Activated CD4-positive, alpha-beta T cell treated with anti-CD3 and anti-CD28 coated beads, Interleukin-2, amount 10 ng/mL, durations not matched to agents 24 days and 14 days (primary cell): ENCODE measurements around the gene AK5. TPM values are rescaled to one million over a fixed set of nuclear protein-coding genes. Genes with fewer than 3 reads are reported as not detected.

Experiments used
- DNase-seq: peaks from one replicate; pipeline ENCODE4 v3.0.0; 2022
- H3K27ac Mint-ChIP-seq: one replicate; pipeline ENCODE4 v1.8.0; 2022; ENCODE audit warnings: mild to moderate bottlenecking, mixed read lengths
- H3K27me3 Mint-ChIP-seq: one replicate; pipeline ENCODE4 v1.8.0; 2022; ENCODE audit warnings: mixed read lengths
- H3K36me3 Mint-ChIP-seq: one replicate; pipeline ENCODE4 v1.8.0; 2022; ENCODE audit warnings: low read depth, mild to moderate bottlenecking, mixed read lengths
- H3K4me1 Mint-ChIP-seq: one replicate; pipeline ENCODE4 v1.8.0; 2021; ENCODE audit warnings: mixed read lengths
- H3K4me3 Mint-ChIP-seq: one replicate; pipeline ENCODE4 v1.8.0; 2022; ENCODE audit warnings: mild to moderate bottlenecking, moderate library complexity, mixed read lengths
- H3K9me3 Mint-ChIP-seq: one replicate; pipeline ENCODE4 v1.8.0; 2021; ENCODE audit warnings: mixed read lengths
- intact Hi-C: fragments of 100-400 bp; cut with micrococcal nuclease; formaldehyde crosslinking; loops from one replicate; pipeline ENCODE4 v1.15.1; 2023
- total RNA-seq: library from RNA; stranded (reverse); gene quantifications from 2 replicates; pipeline ENCODE4 v1.2.3, GENCODE V29; 2022

Gene AK5
- total RNA-seq, 1 donor from 2014 or later = 0.05 TPM

- no peak overlapping the region for H3K4me3 Mint-ChIP-seq
- no peaks in the 10 kb centered on the region for H3K4me1 Mint-ChIP-seq
- H3K27ac Mint-ChIP-seq = no peak overlapping the region
- H3K9me3 Mint-ChIP-seq = no peaks in the 10 kb centered on the region
- no peak for DNase-seq
- intact Hi-C loops = no loop called here
- H3K27me3 Mint-ChIP-seq = no peaks in the 10 kb centered on the region
- H3K36me3 Mint-ChIP-seq = no peaks in the 10 kb centered on the region
Observed at GRCh38 chr1:77382366-77382765, 100.5 kb downstream of the AK5 start.

GRCh38 chr1:77383236-77383635, 101.4 kb downstream of the AK5 start:
- intact Hi-C loops = no loop called here
- no peaks in the 10 kb centered on the region for H3K9me3 Mint-ChIP-seq
- no peak for DNase-seq
- no peaks in the 10 kb centered on the region for H3K27me3 Mint-ChIP-seq
- no peak overlapping the region for H3K4me3 Mint-ChIP-seq
- no peaks in the 10 kb centered on the region for H3K36me3 Mint-ChIP-seq
- no peak overlapping the region for H3K27ac Mint-ChIP-seq
- peaks cover 4% of the 10 kb centered on the region for H3K4me1 Mint-ChIP-seq

DNA sequence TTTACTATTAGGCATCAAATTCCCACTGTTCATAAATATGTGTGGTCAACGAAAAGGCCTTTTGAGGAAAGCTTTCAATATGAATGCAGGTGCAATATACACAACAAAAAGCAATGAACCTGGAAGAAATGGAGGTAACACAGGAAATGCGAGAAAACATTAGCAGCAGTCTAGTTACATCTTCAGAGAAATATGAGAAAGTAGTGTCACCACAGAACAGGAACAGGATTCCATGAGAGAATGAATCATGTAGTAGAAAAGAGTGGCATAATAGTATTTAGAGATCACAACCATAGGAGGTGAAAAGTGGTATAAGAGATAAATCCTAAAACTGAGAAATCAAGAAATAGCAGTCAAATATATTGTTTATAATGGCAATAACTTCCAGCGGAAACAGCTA, 103.7 kb downstream of the AK5 start:
- no peaks in the 10 kb centered on the region for H3K36me3 Mint-ChIP-seq
- no peaks in the 10 kb centered on the region for H3K9me3 Mint-ChIP-seq
- peaks cover 6% of the 10 kb centered on the region for H3K4me1 Mint-ChIP-seq
- H3K27ac Mint-ChIP-seq = no peak overlapping the region
- H3K27me3 Mint-ChIP-seq = no peaks in the 10 kb centered on the region
- intact Hi-C loops = no loop called here
- no peak overlapping the region for H3K4me3 Mint-ChIP-seq
- no peak for DNase-seq

DNA sequence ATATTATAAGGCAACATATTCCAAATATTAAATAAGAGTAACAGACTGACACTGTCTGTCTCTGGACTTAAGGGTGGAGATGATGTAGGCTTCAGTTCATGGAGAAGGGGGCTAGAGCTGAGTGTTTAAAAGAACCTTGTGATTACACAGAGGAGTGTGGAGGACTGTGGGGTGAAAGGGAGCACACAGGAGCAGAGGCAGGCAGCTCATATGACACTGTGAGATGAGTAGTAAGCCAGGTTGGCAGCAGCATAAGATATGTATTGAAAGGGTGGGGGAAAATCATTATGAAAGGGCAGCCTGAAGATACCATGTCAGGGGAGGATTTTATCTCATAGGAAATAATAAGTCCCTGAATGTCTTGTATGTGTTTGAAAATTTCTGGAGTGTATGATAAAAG, 104.5 kb downstream of the AK5 start:
- Mint-ChIP-seq H3K4me3 (no peak overlapping the region), H3K27me3 (no peaks in the 10 kb centered on the region), H3K27ac (no peak overlapping the region), H3K36me3 (no peaks in the 10 kb centered on the region), H3K9me3 (no peaks in the 10 kb centered on the region), H3K4me1 (peaks cover 6% of the 10 kb centered on the region)
- DNase-seq = no peak
- intact Hi-C loops = no loop called here

DNA sequence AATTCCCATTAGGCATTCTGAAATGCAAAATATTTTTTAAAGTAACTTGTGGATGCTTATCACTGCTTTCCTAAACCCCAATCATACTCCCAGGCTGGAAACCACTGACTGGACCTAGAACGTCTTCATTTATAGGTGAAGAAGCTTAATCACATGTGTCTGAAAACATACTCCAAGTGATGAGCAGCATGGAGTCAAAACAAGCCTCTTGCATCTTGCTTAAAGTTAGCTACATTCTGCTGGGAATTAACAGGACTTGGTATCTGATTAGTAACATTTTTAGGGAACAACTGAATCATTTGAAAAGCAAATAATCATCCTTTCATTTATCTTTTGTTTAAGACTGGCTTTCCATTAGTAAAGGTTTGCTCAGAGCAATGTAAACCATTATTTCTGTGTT, 105.7 kb downstream of the AK5 start:
- no peaks in the 10 kb centered on the region for H3K9me3 Mint-ChIP-seq
- H3K36me3 Mint-ChIP-seq = no peaks in the 10 kb centered on the region
- no peak for DNase-seq
- H3K4me1 Mint-ChIP-seq = peaks cover 6% of the 10 kb centered on the region
- H3K27ac Mint-ChIP-seq = no peak overlapping the region
- intact Hi-C loops = no loop called here
- H3K4me3 Mint-ChIP-seq = no peak overlapping the region
- H3K27me3 Mint-ChIP-seq = no peaks in the 10 kb centered on the region

DNA sequence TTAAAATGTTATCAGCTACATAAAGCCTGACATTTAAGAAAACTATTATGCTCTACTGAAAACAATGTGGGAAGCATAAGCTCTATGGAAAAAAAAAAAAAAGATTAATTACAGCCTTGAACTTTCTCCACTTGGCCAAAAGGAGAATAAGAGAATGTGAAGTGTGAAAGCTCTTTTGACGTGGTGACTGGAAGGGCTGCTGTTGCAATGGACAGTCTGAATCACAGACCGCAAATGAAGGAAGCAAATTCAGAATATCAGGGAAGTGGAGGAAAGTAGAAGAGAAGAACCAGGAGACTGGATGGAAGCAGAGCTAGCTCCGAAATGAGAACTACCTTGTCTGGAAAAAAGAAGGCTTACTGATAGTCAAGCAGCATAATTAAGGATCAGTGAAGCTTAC, 106.8 kb downstream of the AK5 start:
- no peaks in the 10 kb centered on the region for H3K36me3 Mint-ChIP-seq
- H3K4me3 Mint-ChIP-seq = no peak overlapping the region
- H3K27me3 Mint-ChIP-seq = no peaks in the 10 kb centered on the region
- H3K4me1 Mint-ChIP-seq = peaks cover 6% of the 10 kb centered on the region
- DNase-seq = no peak
- no peaks in the 10 kb centered on the region for H3K9me3 Mint-ChIP-seq
- no peak overlapping the region for H3K27ac Mint-ChIP-seq
- intact Hi-C loops = no loop called here

- peaks cover 6% of the 10 kb centered on the region for H3K4me1 Mint-ChIP-seq
- H3K4me3 Mint-ChIP-seq = no peak overlapping the region
- no peaks in the 10 kb centered on the region for H3K36me3 Mint-ChIP-seq
- H3K9me3 Mint-ChIP-seq = no peaks in the 10 kb centered on the region
- intact Hi-C loops = no loop called here
- DNase-seq = no peak
- no peak overlapping the region for H3K27ac Mint-ChIP-seq
- no peaks in the 10 kb centered on the region for H3K27me3 Mint-ChIP-seq
Observed at GRCh38 chr1:77392486-77392885, 110.7 kb downstream of the AK5 start.

DNA sequence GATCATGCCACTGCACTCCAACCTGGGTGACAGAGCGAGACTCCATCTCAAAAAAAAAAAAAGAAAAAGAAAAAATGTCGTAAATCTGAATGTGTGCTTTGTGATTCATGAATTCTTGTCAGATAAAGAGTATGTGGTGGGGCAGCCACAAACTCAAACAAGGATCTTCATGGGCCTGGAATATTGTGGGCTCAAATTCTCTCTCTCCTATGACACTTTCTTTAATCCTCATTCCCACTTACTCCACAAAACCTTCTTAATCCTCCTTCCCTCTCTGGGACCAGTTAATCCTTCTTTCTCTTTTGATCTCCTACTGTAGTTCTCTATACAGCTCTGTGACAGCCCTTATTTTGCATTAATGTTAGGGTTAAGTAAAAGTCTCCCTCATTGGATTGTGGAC, 112.3 kb downstream of the AK5 start:
- DNase-seq = no peak
- H3K27ac Mint-ChIP-seq = no peak overlapping the region
- H3K36me3 Mint-ChIP-seq = no peaks in the 10 kb centered on the region
- H3K9me3 Mint-ChIP-seq = no peaks in the 10 kb centered on the region
- H3K4me3 Mint-ChIP-seq = no peak overlapping the region
- no peaks in the 10 kb centered on the region for H3K4me1 Mint-ChIP-seq
- intact Hi-C loops = no loop called here
- no peaks in the 10 kb centered on the region for H3K27me3 Mint-ChIP-seq

DNA sequence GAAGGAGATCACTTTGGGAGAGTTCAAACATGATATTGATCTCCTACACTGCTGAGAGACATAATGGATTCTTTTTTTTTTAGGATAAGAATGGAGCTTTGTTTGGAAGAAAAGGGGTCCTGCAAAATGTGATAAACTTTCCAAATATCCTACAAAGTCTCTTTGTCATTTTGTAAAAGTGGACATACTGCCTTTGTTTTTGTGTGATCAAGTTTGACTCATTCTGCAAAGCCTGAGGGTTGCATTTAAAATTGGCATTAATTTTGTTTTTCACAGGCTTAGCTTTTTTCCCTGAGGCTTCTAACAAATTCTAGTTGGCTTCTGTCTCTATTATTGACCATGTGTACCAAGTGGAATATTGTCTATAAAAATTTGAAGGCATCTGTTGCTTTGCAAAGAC, 113.2 kb downstream of the AK5 start:
- Mint-ChIP-seq H3K27ac (no peak overlapping the region), H3K4me3 (no peak overlapping the region), H3K27me3 (no peaks in the 10 kb centered on the region), H3K36me3 (no peaks in the 10 kb centered on the region), H3K9me3 (no peaks in the 10 kb centered on the region), H3K4me1 (no peaks in the 10 kb centered on the region)
- intact Hi-C loops = no loop called here
- no peak for DNase-seq

GRCh38 chr1:77398152-77398551, 116.3 kb downstream of the AK5 start:
- Mint-ChIP-seq H3K27ac (no peak overlapping the region), H3K27me3 (no peaks in the 10 kb centered on the region), H3K36me3 (no peaks in the 10 kb centered on the region), H3K4me3 (no peak overlapping the region), H3K4me1 (no peaks in the 10 kb centered on the region), H3K9me3 (no peaks in the 10 kb centered on the region)
- intact Hi-C loops = no loop called here
- DNase-seq = no peak

DNA sequence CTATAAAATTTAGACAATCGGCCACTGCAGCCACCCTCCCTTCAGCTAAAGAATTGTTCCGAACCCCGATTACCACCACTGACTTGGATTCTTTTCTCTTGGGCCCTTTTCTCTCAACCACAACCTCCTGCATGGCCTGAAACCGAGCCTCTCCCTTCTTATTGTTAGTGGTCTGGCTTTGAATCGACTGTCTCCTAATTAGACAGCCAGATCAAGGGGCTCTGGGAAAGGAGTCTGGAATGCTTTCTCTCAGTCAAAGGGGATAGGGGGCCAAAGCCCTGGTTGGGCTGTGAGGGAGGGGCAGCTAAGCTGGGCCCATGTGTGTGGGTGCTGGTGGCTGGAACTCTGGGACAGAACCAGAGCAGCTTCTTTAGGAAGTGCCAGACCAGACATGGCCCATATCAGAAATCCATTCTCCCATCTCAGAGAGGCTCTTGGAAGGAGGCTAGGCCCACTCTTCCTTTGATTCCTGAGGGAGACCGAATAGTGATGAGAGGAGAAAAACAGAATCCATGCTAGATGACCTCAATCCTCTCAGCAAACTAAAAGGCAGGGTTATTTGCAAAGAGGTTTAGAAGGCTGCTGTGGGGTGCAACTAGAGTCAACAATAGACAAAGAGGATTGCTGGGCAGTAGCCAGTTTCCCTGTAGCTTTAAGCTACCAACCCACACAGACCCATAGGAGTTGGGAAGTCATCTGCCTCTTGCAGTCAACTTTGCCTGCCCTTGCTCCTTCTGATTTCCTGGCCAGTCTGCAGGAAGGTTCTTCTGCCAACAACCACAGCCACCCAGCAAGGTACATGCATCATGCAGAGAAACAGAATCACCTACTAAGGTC, 117.6 kb downstream of the AK5 start:
- Mint-ChIP-seq H3K4me1 (no peaks in the 10 kb centered on the region), H3K4me3 (no peak overlapping the region), H3K27me3 (no peaks in the 10 kb centered on the region), H3K9me3 (peaks cover 5% of the 10 kb centered on the region), H3K27ac (no peak overlapping the region), H3K36me3 (no peaks in the 10 kb centered on the region)
- DNase-seq = no peak
- intact Hi-C loops = no loop called here

DNA sequence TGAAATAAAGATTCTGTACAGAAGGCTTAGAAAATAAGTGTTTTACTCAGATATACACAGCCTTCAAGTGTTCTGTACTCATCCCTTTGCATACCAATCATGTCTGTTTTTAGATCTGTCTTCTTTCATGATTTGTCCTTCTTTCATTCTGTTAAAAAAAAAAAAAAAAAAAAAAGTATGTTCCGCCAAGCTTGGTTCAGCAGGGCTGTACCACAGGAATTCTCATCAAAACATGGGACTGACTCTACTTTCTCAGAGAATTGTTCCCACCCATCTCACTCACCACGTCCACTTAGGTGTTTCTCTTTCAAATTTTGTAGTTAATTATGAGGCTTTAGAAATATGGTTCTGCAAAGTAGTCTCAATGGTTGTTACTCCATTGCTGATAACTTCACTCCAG, 119.0 kb downstream of the AK5 start:
- H3K4me1 Mint-ChIP-seq = no peaks in the 10 kb centered on the region
- H3K27me3 Mint-ChIP-seq = no peaks in the 10 kb centered on the region
- no peak overlapping the region for H3K27ac Mint-ChIP-seq
- intact Hi-C loops = no loop called here
- peaks cover 8% of the 10 kb centered on the region for H3K9me3 Mint-ChIP-seq
- no peak for DNase-seq
- H3K36me3 Mint-ChIP-seq = no peaks in the 10 kb centered on the region
- H3K4me3 Mint-ChIP-seq = no peak overlapping the region

- Mint-ChIP-seq H3K36me3 (no peaks in the 10 kb centered on the region), H3K9me3 (peaks cover 8% of the 10 kb centered on the region), H3K4me1 (no peaks in the 10 kb centered on the region), H3K27ac (no peak overlapping the region), H3K27me3 (no peaks in the 10 kb centered on the region), H3K4me3 (no peak overlapping the region)
- DNase-seq = no peak
- intact Hi-C loops = no loop called here
Observed at GRCh38 chr1:77401384-77401783, 119.6 kb downstream of the AK5 start.

- Mint-ChIP-seq H3K27me3 (no peaks in the 10 kb centered on the region), H3K36me3 (no peaks in the 10 kb centered on the region)
Observed at GRCh38 chr1:77405186-77405585, 123.4 kb downstream of the AK5 start.

GRCh38 chr1:77406661-77407060, 124.8 kb downstream of the AK5 start:
- DNase-seq = no peak
- H3K27ac Mint-ChIP-seq = no peak overlapping the region
- H3K4me3 Mint-ChIP-seq = no peak overlapping the region
- intact Hi-C loops = no loop called here
- H3K36me3 Mint-ChIP-seq = no peaks in the 10 kb centered on the region
- H3K9me3 Mint-ChIP-seq = peaks cover 22% of the 10 kb centered on the region
- no peaks in the 10 kb centered on the region for H3K27me3 Mint-ChIP-seq
- H3K4me1 Mint-ChIP-seq = no peaks in the 10 kb centered on the region

More at GRCh38 chr1:77405186-77405585, 123.4 kb downstream of the AK5 start:
- intact Hi-C loops = no loop called here
- no peak for DNase-seq
- H3K4me1 Mint-ChIP-seq = no peaks in the 10 kb centered on the region
- no peak overlapping the region for H3K4me3 Mint-ChIP-seq
- H3K27ac Mint-ChIP-seq = no peak overlapping the region
- H3K9me3 Mint-ChIP-seq = peaks cover 18% of the 10 kb centered on the region
